ENCODE results near the gene MYMK.
A peak's percentile ranks its signal among the peaks of the same experiment; 100 is the strongest.

MYMK gene

DNA sequence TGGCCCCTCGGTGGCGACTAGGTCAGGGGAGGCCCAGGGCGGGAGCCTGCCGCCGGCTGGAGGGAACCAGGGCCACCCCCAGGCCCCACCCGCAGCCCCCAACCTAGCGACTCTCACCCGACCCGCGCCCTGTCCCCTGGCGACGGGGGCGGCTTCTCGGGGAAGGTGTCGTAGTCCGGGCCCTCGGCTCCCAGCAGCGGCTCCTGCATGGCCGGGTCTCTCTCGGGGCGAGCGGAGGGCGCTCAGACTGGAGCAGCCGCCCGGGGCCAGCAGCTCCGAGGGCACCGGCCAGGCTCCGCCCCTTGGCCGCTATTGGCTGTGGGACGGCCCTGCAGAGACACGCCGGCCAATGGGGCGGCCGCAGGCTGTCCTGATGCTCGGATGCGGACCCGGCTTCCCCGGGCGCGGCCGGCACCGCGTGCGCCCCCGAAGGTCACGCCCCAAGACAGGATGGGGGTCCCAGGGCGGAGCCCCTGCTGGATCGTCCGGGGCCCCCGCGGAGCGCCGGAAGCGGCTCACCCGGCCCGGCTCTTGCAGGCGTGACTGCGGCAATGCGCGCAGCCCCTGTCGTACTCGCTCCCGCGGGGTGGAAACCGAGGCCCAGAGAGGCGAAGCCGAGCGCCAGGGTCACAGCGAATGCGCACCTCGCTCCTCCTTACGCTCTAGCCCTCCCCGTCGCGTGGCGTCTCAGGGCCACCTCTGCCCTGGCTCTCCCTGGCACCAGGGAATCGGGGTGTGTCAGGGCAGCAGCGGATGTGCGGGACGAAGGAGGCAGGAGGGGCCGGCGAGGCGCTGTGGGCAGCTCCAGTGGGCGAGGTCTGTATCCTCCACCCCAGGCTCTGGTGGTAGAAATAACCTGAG is 45.7 kb downstream of the MYMK start, which contains the start of gene SLC2A6:
Gene SLC2A6, minus strand, starts transcription at position 249 of the 861 bp plus-strand sequence. Its CDS starts 40 bp downstream, at position 209.
- Mint-ChIP-seq H3K9me3 (no peaks in the 10 kb centered on the region), H3K27ac (peak within 1 kb of the TSS; percentile 37), H3K4me1 (peaks cover 5% of the 10 kb centered on the region), H3K36me3 (peaks cover 7% of the 10 kb centered on the region), H3K4me3 (peak within 1 kb of the TSS; percentile 69)
- ATAC-seq (peak; percentile 98), DNase-seq (ENCODE audit: low spot score in 2 of 2) (peak; percentile 77 to 91)

DNA sequence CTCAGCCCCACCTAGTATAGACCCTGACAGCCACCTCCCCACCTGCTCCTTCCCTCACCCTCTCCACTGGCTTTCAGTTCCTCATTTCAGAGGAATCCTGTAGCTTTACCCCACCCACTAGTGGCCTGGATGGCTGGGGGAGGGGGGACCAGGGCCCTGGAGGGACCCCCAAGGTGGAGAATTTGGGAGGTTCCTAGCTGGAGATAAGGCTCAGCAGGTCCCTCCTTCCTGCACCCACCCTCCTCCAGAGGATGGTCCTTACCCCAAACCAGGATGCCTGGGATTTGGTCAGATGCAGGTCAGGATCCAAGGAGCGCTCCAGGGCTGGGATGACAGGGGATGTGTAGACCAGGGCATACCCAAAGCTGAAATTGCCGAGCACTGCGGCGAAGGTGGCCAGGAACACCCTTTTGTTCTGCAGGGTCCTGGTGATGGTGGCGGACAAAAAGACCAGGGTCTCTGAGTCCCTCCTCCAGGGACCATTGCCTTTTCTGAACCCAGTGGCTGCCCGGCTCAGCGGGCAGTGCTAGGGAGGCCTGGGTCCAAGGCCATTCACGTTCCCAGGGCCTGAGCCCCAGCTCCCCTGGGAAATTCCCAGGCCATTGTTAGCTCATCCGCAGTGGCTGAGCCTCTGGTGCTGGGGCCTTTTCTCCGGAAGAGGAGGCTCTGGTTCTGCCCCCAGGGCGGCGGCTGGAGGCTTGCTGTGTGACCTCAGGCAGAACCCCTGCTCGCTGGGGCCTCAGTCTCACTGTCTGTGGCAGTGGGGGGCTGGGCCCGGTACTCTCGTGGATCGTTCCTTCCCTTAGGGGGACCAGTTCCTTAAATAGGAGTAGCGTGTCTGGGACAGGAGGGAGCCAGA is 46.5 kb downstream of the MYMK start:
- Mint-ChIP-seq H3K4me1 (peaks cover 5% of the 10 kb centered on the region), H3K27ac (peak overlapping the region; percentile 37), H3K4me3 (peak overlapping the region; percentile 69), H3K9me3 (no peaks in the 10 kb centered on the region), H3K36me3 (peaks cover 7% of the 10 kb centered on the region)
- ATAC-seq (peak; percentile 43), DNase-seq (ENCODE audit: low spot score in 2 of 2) (no peak)

DNA sequence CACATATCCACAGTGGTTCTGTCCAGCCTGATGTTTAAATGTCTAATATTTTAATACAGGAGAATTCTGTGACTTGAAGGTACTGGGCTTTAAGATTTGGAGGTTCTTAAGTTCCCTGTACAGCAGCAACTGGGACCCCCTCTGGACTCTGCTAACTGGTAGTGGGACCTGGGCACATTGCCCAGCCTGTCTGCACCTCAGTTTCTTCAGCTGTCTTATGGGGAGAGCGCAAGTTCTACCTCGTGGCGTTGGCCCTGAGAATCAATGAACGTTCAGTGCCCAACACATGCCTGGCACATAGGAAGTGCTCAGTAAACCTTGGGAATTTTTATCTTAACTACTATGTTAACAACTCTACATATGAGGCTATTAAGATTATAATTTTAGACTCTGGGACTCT is 47.3 kb downstream of the MYMK start:
- DNase-seq (ENCODE audit: low spot score in 2 of 2), result no peak
- Mint-ChIP-seq H3K9me3 (no peaks in the 10 kb centered on the region), H3K36me3 (peaks cover 7% of the 10 kb centered on the region), H3K4me1 (peaks cover 5% of the 10 kb centered on the region), H3K4me3 (peak overlapping the region; percentile 69), H3K27ac (no peak overlapping the region)
- no peak for ATAC-seq

DNA sequence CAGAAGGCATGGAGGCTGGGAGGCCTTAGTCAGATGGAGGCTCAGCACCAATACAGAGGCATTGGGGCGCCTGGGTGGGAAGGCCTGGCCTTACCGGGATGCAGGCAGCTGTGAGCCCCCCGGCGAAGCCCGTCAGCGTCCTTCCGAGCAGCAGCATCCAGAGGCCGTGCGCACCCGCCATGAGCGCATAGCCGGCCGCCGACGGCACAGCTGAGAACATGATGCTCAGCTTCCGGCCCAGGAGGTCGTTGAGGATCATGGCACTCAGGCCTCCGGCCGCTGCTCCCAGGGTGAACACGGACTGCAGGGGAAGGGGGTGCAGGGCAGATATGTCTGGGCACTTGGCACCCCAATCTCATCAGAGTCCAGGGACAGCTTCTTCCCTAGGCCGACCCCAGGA is 47.8 kb downstream of the MYMK start:
- H3K4me3 Mint-ChIP-seq, result no peak overlapping the region
- H3K4me1 Mint-ChIP-seq, result peaks cover 5% of the 10 kb centered on the region
- ATAC-seq (no peak), DNase-seq (ENCODE audit: low spot score in 2 of 2) (no peak)
- no peaks in the 10 kb centered on the region for H3K9me3 Mint-ChIP-seq
- no peak overlapping the region for H3K27ac Mint-ChIP-seq
- peaks cover 7% of the 10 kb centered on the region for H3K36me3 Mint-ChIP-seq

DNA sequence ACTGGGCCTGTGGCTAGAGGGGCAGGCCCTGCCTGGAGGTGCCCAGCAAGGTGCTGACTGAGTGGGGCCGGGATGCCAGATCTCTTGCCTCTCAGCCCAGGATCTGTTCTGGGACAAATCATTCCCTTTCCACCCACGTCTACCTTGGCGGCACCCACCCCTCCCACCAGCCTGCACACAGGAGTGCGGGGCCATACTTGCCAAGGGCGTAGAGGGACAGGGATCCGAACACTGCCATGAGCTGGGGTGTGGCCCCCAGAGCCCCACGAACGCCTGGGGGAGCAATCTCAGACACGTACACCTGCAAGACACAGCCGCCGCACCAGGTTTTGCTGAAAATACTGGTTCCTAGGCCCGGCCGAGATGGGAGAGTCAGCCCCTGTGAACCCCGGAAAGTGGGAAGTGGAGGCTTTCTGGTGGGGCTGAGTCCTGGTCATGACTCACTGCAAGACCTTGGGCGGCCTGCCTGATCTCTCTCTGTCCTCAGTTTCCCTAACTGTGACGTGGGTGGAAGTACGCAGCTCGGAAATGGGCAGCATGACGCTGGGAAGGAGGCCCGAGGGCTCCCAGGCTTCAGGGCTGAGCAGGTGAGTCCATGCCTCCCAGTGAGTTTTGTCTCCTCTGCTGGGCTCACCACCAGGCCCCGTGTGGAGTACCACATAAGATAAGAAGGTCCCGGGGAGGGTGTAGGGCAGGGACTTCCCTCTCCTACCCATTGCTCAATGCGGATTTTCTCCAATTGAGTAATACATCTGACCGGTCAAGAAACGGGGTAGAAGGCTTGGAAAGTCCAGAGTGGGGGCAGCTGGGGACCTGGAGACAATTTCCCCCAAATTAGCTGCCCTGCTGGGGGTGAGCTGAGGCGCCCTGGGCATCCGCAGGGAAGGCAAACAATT is 48.5 kb downstream of the MYMK start:
- H3K27ac Mint-ChIP-seq, result no peak overlapping the region
- H3K4me1 Mint-ChIP-seq, result peaks cover 5% of the 10 kb centered on the region
- peaks cover 7% of the 10 kb centered on the region for H3K36me3 Mint-ChIP-seq
- no peak for ATAC-seq
- no peak overlapping the region for H3K4me3 Mint-ChIP-seq
- no peak for DNase-seq (ENCODE audit: low spot score in 2 of 2)
- H3K9me3 Mint-ChIP-seq, result no peaks in the 10 kb centered on the region

DNA sequence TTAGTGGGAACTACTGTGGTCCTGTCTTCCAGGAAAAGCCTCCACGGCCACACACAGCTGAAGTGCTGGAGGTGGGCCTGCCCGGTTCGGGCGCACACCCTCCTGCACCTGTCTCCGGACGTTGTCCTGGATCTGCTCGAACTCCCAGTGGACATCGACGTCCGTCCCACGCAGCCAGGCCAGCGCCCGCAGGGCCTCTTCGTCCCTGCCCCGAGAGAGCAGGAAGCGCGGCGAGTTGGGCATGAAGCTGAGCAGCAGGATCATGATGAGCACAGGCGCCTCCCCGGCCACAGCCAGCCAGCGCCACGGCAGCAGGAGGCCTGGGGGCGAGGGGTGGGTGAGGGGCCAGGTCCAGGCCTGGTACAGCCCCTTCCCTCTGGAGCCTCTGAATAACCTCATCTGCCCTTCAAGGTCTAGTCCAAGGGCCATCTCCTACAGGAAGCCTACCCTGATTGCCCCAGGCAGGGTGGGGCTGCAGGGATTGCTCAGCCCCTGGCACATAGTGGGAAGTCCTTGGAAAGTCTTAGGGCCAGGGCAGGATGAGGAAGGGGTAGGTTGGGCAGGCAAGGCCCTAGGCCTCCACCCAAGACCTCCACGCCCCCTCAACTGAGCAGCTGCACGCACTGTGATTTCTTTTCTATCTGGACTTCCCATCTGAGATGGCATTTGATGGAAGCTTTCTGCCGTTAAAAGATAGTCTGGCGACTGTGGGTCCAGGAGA is 49.3 kb downstream of the MYMK start:
- no peak overlapping the region for H3K27ac Mint-ChIP-seq
- no peaks in the 10 kb centered on the region for H3K9me3 Mint-ChIP-seq

DNA sequence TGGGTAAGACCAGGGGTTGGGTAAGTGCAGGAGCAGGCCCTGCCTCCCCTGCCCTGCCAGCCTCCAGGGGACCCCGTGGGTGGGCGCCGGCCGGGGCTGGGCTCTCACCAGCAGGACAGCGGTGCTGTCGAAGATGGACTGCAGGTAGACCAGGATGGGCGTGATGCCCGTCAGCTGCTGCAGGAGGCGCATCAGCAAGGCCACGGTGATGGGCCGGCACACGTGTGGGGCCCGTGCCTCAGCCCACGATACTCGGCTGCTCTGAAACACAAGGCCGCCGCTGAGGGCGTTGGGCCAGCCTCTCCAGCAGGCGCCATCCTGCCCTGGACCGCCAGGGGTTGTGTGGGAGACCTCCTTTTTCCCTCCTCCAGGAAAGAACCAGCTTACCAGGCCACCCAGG is 49.9 kb downstream of the MYMK start:
- peaks cover 5% of the 10 kb centered on the region for H3K4me1 Mint-ChIP-seq
- H3K4me3 Mint-ChIP-seq, result no peak overlapping the region
- no peak for DNase-seq (ENCODE audit: low spot score in 2 of 2)
- no peak for ATAC-seq
- no peaks in the 10 kb centered on the region for H3K9me3 Mint-ChIP-seq
- H3K27ac Mint-ChIP-seq, result no peak overlapping the region
- peaks cover 7% of the 10 kb centered on the region for H3K36me3 Mint-ChIP-seq

More for the DNA sequence above, 49.3 kb downstream of the MYMK start:
- Mint-ChIP-seq H3K36me3 (peaks cover 7% of the 10 kb centered on the region), H3K4me3 (no peak overlapping the region), H3K4me1 (peaks cover 5% of the 10 kb centered on the region)
- DNase-seq (ENCODE audit: low spot score in 2 of 2) (no peak), ATAC-seq (no peak)

DNA sequence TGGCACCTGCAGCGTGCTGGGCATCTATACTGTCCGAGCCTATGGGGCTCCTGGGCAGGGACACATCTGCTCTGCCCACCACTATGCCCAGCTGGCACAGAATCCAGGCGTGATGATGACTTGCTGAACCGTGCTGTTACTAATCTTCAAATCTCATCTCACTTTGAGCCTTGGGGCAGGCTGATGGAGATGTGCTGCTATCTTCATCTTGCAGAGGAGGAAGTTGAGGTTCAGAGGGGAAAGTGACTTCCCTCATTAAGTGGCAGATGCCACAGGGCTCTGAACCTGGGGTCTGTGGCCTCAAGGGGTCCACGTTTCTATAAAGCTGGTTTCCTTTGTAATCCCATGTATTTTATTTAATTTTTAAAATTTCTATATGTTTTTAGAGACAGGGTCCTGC is 50.5 kb downstream of the MYMK start:
- ATAC-seq, result no peak
- H3K9me3 Mint-ChIP-seq, result no peaks in the 10 kb centered on the region
- H3K36me3 Mint-ChIP-seq, result peaks cover 7% of the 10 kb centered on the region
- no peak overlapping the region for H3K4me3 Mint-ChIP-seq
- DNase-seq (ENCODE audit: low spot score in 2 of 2), result no peak
- H3K27ac Mint-ChIP-seq, result no peak overlapping the region
- H3K4me1 Mint-ChIP-seq, result peaks cover 5% of the 10 kb centered on the region

DNA sequence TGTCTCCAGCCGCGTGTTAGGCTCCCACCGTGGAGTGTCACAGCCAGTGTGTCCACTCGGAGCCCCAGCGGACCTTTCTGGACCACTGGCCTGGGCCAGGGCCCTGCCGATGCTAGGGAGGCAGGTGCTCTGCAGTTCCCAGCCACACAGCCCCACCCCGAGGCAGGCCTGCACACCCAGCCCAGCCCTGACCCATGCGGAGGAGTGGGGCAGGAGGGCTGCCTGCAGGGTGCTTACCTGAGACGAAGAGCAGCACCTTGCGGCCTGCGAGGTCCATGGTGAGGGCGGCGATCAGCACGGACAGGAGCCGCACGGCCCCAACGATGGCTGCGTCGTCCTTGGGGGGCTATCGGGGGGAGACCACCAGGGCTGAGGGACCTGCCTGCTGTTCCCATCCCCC is 51.0 kb downstream of the MYMK start:
- ATAC-seq (no peak), DNase-seq (ENCODE audit: low spot score in 2 of 2) (no peak)
- Mint-ChIP-seq H3K9me3 (no peaks in the 10 kb centered on the region), H3K36me3 (peaks cover 7% of the 10 kb centered on the region), H3K4me1 (peaks cover 5% of the 10 kb centered on the region), H3K4me3 (no peak overlapping the region), H3K27ac (no peak overlapping the region)

DNA sequence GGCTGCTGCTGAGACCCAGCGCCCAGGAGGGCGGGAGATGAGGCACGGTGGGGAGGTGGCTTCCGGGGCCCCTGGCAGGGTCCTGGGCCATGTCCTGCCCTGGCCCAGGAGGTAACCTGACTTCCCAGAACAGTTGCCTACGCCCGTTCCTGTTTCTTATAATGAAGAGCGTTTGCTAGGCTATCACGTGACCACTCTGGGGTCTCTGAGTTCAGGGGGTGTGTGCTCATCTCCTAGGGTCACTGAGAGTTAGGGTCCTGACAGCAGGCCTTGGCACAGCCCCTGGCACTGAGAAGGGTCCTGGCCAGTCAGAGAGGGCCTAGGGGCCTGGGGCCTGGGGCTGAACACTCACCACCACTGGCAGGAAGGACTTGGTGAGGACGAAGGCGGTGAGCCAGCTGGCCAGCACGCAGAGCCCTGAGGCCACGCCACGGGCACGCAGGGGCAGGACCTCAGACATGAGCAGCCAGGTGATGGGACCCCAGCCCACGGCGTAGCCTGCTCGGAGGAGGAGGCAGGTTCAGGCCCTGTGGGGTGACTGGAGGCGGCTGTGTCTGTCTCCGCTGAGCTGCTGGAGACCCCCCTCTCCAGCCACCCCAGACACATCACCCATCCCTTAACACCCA is 51.9 kb downstream of the MYMK start:
- Mint-ChIP-seq H3K4me3 (no peak overlapping the region), H3K4me1 (peaks cover 2% of the 10 kb centered on the region), H3K9me3 (no peaks in the 10 kb centered on the region), H3K27ac (no peak overlapping the region), H3K36me3 (peaks cover 7% of the 10 kb centered on the region)
- DNase-seq (ENCODE audit: low spot score in 2 of 2) (no peak), ATAC-seq (no peak)

DNA sequence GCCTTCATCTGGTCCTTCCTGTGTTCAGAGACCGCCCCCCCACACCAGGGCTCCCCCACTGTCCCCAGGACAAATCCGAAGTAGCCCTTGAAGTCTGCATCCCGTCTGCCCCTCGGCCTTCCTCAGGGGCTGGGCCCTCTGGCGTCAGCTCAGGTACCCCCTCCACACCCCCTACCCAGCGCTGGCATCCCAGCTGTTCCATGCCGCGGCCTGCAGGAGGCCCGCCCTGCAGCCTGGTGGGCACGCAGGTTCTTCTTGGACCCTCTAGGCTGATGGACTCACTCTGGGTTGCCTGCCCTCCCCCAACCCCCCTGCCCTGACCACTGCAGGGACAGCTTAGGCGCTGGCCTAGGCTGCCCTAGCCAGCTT is 52.5 kb downstream of the MYMK start:
- peak overlapping the region; percentile 32 for H3K27ac Mint-ChIP-seq
- H3K4me3 Mint-ChIP-seq, result no peak overlapping the region
- no peak for DNase-seq (ENCODE audit: low spot score in 2 of 2)
- ATAC-seq, result no peak
- no peaks in the 10 kb centered on the region for H3K9me3 Mint-ChIP-seq
- H3K36me3 Mint-ChIP-seq, result peaks cover 7% of the 10 kb centered on the region
- no peaks in the 10 kb centered on the region for H3K4me1 Mint-ChIP-seq

DNA sequence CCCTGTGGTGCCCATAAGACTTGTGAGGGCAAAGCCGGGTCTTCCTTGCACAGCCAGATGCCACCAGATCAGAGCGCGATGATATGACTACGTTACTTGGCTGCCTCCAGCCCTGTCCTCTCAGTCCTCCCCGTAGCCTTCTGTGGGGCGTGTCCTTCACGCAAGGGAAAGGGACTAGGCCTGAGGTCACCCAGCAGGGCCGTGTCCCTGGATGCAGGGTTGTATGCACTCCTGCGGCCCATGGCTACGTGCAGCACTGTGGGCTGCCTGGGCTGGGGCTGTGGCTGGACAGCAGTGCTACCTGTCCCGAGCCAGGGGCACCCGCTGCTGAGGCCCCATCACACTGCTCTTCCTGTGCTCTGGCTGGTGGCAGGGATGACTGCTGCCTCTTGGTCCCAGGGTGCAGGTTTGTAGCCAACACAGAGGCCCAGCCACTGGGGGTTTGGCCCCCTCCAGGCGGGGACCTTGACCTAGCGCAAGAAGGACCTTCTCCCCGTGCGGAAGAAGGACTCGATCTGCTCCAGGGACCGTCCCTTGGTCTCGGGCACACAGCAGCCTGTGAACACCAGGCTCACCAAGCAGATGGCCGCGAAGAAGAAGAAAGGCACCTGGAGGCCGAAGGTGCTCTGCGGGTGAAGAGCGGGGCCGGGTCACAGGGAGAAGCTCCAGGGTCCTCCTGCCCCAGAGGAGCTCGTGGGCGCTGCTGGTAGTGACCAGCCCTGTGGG is 53.0 kb downstream of the MYMK start:
- H3K4me1 Mint-ChIP-seq, result no peaks in the 10 kb centered on the region
- no peak for DNase-seq (ENCODE audit: low spot score in 2 of 2)
- H3K4me3 Mint-ChIP-seq, result no peak overlapping the region
- peaks cover 7% of the 10 kb centered on the region for H3K36me3 Mint-ChIP-seq
- H3K9me3 Mint-ChIP-seq, result no peaks in the 10 kb centered on the region
- peak overlapping the region; percentile 32 for H3K27ac Mint-ChIP-seq
- ATAC-seq, result no peak

DNA sequence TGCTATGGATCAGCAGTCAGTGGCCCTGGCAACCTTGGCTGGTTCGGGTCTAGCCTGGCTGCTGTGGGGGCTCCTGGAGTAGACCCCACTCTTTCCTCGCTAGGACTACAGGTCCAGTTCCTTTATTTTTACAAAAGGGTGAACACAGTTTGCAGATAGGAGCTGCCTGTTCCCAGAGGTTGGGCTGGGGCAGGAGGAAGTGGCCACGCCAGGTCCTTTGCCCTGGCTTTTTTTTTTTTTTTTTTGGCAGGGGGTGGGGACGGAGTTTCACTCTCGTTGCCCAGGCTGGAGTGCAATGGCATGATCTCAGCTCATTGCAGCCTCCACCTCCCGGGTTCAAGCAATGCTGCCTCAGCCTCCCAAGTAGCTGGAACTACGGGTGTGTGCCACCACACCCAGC is 53.8 kb downstream of the MYMK start:
- H3K27ac Mint-ChIP-seq, result no peak overlapping the region
- H3K4me1 Mint-ChIP-seq, result no peaks in the 10 kb centered on the region
- no peak for DNase-seq (ENCODE audit: low spot score in 2 of 2)
- no peaks in the 10 kb centered on the region for H3K9me3 Mint-ChIP-seq
- peaks cover 3% of the 10 kb centered on the region for H3K36me3 Mint-ChIP-seq
- H3K4me3 Mint-ChIP-seq, result no peak overlapping the region
- ATAC-seq, result no peak

Measured in stimulated activated effector memory CD8-positive, alpha-beta T cell treated with anti-CD3 and anti-CD28 coated beads, Interleukin-12 subunit alpha, Interleukin-12 subunit beta, amount 100 ng/mL, for 72 hours (primary cell).